Thymus (tissue), 2 donors: ENCODE results near the gene TRIM15. TPM values are rescaled to one million over a fixed set of nuclear protein-coding genes. Genes with fewer than 3 reads are reported as not detected.

Source experiments
- polyA plus RNA-seq: library from polyadenylated mRNA; stranded (reverse); fragments of 200-250 nt; gene quantifications from one replicate; pipeline ENCODE4 v1.2.3, GENCODE V29; 2013
- total RNA-seq: library from RNA; stranded (reverse); fragments of 120-200 nt; gene quantifications from one replicate; pipeline ENCODE4 v1.2.4, GENCODE V29; 2013
- donor health status: healthy.

TRIM15 gene
- total and polyA plus RNA-seq, 2 donors, result 0.19 to 0.59 TPM

Other genes with a start within 250 kb of the TRIM15 start
- 741 TPM for gene HLA-A, start 221.0 kb upstream of the TRIM15 start, total RNA-seq
- 1,655 TPM for gene HLA-A, start 221.0 kb upstream of the TRIM15 start, polyA plus RNA-seq
- gene POLR1H, start 102.3 kb upstream of the TRIM15 start, total RNA-seq, result 95.9 TPM
- 91.0 TPM for gene POLR1H, start 102.3 kb upstream of the TRIM15 start, polyA plus RNA-seq
- 32.8 TPM for gene PPP1R11, start 96.3 kb upstream of the TRIM15 start, total RNA-seq
- gene PPP1R11, start 96.3 kb upstream of the TRIM15 start, polyA plus RNA-seq, result 50.5 TPM
- gene RNF39, start 87.8 kb upstream of the TRIM15 start, total RNA-seq, result 0.19 TPM
- gene RNF39, start 87.8 kb upstream of the TRIM15 start, polyA plus RNA-seq, result 2.0 TPM
- 0.28 TPM for gene TRIM31, start 50.5 kb upstream of the TRIM15 start, total RNA-seq
- 1.4 TPM for gene TRIM31, start 50.5 kb upstream of the TRIM15 start, polyA plus RNA-seq
- 0.09 TPM for gene TRIM40, start 27.4 kb upstream of the TRIM15 start, total RNA-seq
- 0.16 TPM for gene TRIM40, start 27.4 kb upstream of the TRIM15 start, polyA plus RNA-seq
- gene TRIM10, start 2.3 kb upstream of the TRIM15 start, total RNA-seq, result 0.57 TPM
- gene TRIM10, start 2.3 kb upstream of the TRIM15 start, polyA plus RNA-seq, result 0.16 TPM
- 19.7 TPM for gene TRIM26, start 49.9 kb downstream of the TRIM15 start, total RNA-seq
- 31.3 TPM for gene TRIM26, start 49.9 kb downstream of the TRIM15 start, polyA plus RNA-seq
- 7.2 TPM for gene TRIM39, start 163.4 kb downstream of the TRIM15 start, total RNA-seq
- 12.7 TPM for gene TRIM39, start 163.4 kb downstream of the TRIM15 start, polyA plus RNA-seq
- gene RPP21, start 181.6 kb downstream of the TRIM15 start, total RNA-seq, result 35.4 TPM
- gene RPP21, start 181.6 kb downstream of the TRIM15 start, polyA plus RNA-seq, result 76.2 TPM